Gastroesophageal sphincter (tissue), 4 donors: ENCODE measurements around the gene CC2D1A. TPM values are rescaled to one million over a fixed set of nuclear protein-coding genes. Genes with fewer than 3 reads are reported as not detected.

ENCODE experiments used
- ATAC-seq: fragments of 150-250 bp; one replicate; pipeline ENCODE4 v1.9.1; 2016; ENCODE audit warnings: mild to moderate bottlenecking, moderate library complexity
- H3K27ac ChIP-seq, 4 donors: fragments of 200-600 bp; sonication (generic) in 3 of 4; 1 replicate in 3 of 4; 2 replicates in 1 of 4; pipeline ENCODE4 v1.5.1; 2016 to 2019
- H3K27me3 ChIP-seq: fragments of 200-600 bp; sonication (generic); one replicate; pipeline ENCODE4 v1.5.1; 2019
- H3K36me3 ChIP-seq, 2 donors: fragments of 200-600 bp; sonication (generic); one replicate each; pipeline ENCODE4 v1.5.1; 2019; ENCODE audit warnings: control low read depth in 1 of 2
- H3K4me1 ChIP-seq, 3 donors: fragments of 200-600 bp; sonication (generic); 1 replicate in 2 of 3; 2 replicates in 1 of 3; pipeline ENCODE4 v1.5.1; 2016 to 2019; ENCODE audit warnings: control low read depth in 2 of 3
- H3K4me3 ChIP-seq, 2 donors: fragments of 200-600 bp; sonication (generic); one replicate each; pipeline ENCODE4 v1.5.1; 2019; ENCODE audit warnings: mild to moderate bottlenecking in 1 of 2, moderate library complexity in 1 of 2
- H3K9me3 ChIP-seq, 3 donors: fragments of 200-600 bp; sonication (generic); one replicate each; pipeline ENCODE4 v1.5.1; 2017 to 2019; ENCODE audit warnings: control low read depth in 2 of 3
- CTCF ChIP-seq, 4 experiments: fragments of 200-600 bp in 2 of 4; fragments of 450-650 bp in 2 of 4; sonication (generic) in 1 of 4; IDR thresholded peaks; one replicate each; pipeline ENCODE4 v1.5.1; 2017 to 2019; ENCODE audit warnings: antibody characterized with exemption in 4 of 4, mild to moderate bottlenecking in 2 of 4, moderate library complexity in 2 of 4
- EP300 ChIP-seq: sonication (generic); formaldehyde crosslinking; IDR thresholded peaks from one replicate; pipeline ENCODE4 v1.6.1; 2017; ENCODE audit warnings: antibody characterized with exemption, mild to moderate bottlenecking
- POLR2A ChIP-seq, 2 donors: fragments of 450-650 bp; IDR thresholded peaks; one replicate each; pipeline ENCODE4 v1.6.1; 2017; ENCODE audit warnings: antibody characterized with exemption in 2 of 2, mild to moderate bottlenecking in 2 of 2, moderate library complexity in 1 of 2
- POLR2AphosphoS5 ChIP-seq: sonication (generic); formaldehyde crosslinking; IDR thresholded peaks from one replicate; pipeline ENCODE4 v1.6.1; 2017; ENCODE audit warnings: antibody characterized with exemption
- WGBS, 2 donors: methylation state at CpG; one replicate each; pipeline ENCODE4 v1.1.5; 2018; ENCODE audit warnings: low coverage in 1 of 2; 5-methylcytosine and 5-hydroxymethylcytosine counted together
- total RNA-seq, 4 donors: library from RNA; depleted of rRNA; stranded (reverse); fragments of >200 nt; gene quantifications; one replicate each; pipeline ENCODE4 v1.1.0, GENCODE V29; 2016

Gene CC2D1A
- total RNA-seq, 4 donors from 2014 or later: 15.6 to 36.8 (median 22.4) TPM

DNA sequence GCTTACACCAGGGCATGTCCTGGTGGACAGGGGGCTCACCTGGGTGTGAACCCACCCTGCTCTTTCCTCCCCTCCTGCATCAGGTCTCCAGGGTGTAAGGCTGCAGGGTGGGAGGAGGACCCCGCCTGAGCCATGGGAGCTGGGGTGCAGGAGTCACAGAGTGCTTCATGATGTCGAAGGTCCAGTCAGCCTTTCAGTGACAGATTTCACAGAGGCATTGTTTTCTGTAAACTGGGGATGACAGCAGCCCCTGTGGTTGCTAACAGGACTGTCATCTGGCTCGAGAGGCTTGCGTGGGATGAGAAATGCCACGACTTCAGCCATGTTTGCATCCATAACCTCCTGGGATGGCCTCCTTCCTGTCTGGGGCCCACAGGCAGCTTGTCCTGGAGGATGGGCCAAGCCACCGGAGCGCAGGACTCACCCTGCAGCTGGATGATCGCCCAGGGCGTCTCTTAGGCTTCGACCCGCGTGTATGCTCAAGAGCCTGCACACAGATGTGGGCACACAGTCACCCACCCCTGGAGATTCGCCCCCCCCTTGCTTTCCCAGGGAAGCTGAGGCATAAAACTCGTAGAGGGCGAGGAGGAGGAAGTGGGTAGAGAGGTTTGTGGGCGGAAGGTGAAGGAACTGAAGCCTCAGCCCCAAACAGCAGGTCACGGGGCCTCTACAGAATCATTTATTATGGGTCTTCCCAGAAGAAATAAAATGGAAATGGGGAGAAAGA lies 24.1 kb upstream of the CC2D1A start:
- TF ChIP-seq POLR2AphosphoS5 (no peak), POLR2A (IDR thresholded peaks at IDR 0.05) (no peak), EP300 (no peak), CTCF (IDR thresholded peaks at IDR 0.05) (no peak)
- H3K4me3 ChIP-seq: no peak overlapping the region
- no peaks in the 10 kb centered on the region for H3K27me3 ChIP-seq
- WGBS, 2 donors: 86 to 88% methylated on average over 4 to 5 of the region's 17 CpGs
- H3K4me1 ChIP-seq: peaks cover 0 to 29% (median 12%) of the 10 kb centered on the region in 3 donors
- H3K27ac ChIP-seq: peak overlapping the region in 3 of 4 donors; percentile 78 to 84 (median 80)
- ATAC-seq: no peak
- H3K36me3 ChIP-seq: no peaks in the 10 kb centered on the region
- no peaks in the 10 kb centered on the region for H3K9me3 ChIP-seq

DNA sequence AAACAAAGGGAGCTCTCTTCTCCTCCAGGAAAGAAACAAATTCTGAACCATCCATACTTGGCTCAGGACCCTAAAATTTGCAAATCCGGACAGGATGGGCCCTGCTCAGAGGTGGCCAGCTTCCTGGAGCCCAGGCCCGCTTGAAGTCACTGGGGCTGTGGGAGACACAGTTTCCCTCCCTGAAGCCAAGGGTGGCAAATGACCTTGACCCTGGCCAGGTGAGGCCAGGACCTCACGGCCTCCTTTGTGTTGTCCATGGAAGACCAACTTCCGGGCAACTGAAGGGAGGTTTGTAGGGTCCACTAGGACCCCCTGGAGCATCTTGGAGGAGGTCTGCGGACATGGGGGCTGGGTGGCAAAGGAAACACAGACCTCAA lies 23.6 kb upstream of the CC2D1A start:
- Histone ChIP-seq H3K9me3 (no peaks in the 10 kb centered on the region), H3K4me1 (peaks cover 0 to 29% (median 12%) of the 10 kb centered on the region in 3 donors), H3K4me3 (no peak overlapping the region), H3K36me3 (no peaks in the 10 kb centered on the region), H3K27ac (peak overlapping the region in 1 of 4 donors; percentile 78), H3K27me3 (no peaks in the 10 kb centered on the region)
- 76 to 88% methylated on average over 2 to 3 of the region's 5 CpGs for WGBS, 2 donors
- no peak for TF ChIP-seq CTCF (IDR thresholded peaks at IDR 0.05)
- TF ChIP-seq POLR2AphosphoS5: no peak
- TF ChIP-seq POLR2A (IDR thresholded peaks at IDR 0.05): no peak
- no peak for TF ChIP-seq EP300
- no peak for ATAC-seq

- H3K36me3 ChIP-seq: no peaks in the 10 kb centered on the region
- TF ChIP-seq EP300 (no peak), POLR2A (IDR thresholded peaks at IDR 0.05) (no peak), CTCF (IDR thresholded peaks at IDR 0.05) (no peak), POLR2AphosphoS5 (no peak)
- no peaks in the 10 kb centered on the region for H3K9me3 ChIP-seq
- WGBS, 2 donors: no CpG with 5 or more reads among the region's 12 CpGs
- no peak overlapping the region for H3K27ac ChIP-seq
- H3K27me3 ChIP-seq: no peaks in the 10 kb centered on the region
- no peak overlapping the region for H3K4me3 ChIP-seq
- peaks cover 0 to 29% (median 12%) of the 10 kb centered on the region in 3 donors for H3K4me1 ChIP-seq
- no peak for ATAC-seq
Observed at GRCh38 chr19:13882836-13883235, 23.2 kb upstream of the CC2D1A start.

DNA sequence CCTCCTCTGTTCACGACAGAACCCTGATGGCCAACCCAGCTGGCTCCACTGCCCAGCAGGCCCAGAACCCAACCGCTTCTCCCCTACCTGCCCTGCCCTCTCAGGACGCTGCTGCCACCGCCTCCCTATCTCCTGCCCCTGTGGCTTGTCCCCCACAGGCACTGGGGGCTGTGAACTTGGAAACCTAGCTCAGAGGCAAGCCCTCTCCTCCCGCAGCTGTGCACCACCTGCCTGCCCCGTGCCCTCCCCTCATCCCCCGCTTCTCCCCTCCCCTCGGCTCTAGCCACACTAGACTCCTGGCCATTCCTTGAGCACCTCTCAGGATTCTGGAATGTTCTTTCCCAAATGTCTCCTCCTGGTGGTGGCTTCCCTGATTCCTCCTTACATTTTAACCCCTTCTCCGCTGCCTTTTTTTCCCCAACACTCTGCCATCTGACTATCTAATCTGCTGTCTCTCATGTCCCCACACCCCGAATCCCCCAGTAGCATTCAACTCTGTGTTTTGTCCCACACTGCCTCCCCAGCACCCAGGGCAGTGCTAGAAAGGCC lies 22.4 kb upstream of the CC2D1A start:
- H3K36me3 ChIP-seq: no peaks in the 10 kb centered on the region
- H3K27ac ChIP-seq: no peak overlapping the region
- ATAC-seq: no peak
- peaks cover 0 to 29% (median 12%) of the 10 kb centered on the region in 3 donors for H3K4me1 ChIP-seq
- no peaks in the 10 kb centered on the region for H3K27me3 ChIP-seq
- 81% methylated on average over 4 of the region's 10 CpGs; no CpG with 5 or more reads in 1 of the 2 donors for WGBS, 2 donors
- H3K4me3 ChIP-seq: no peak overlapping the region
- no peak for TF ChIP-seq POLR2AphosphoS5
- TF ChIP-seq POLR2A (IDR thresholded peaks at IDR 0.05): no peak
- TF ChIP-seq CTCF (IDR thresholded peaks at IDR 0.05): no peak
- TF ChIP-seq EP300: no peak
- H3K9me3 ChIP-seq: no peaks in the 10 kb centered on the region
